Measurements from ENCODE around the gene GRIK3. TPM values are rescaled to one million over a fixed set of nuclear protein-coding genes. Genes with fewer than 3 reads are reported as not detected.

GRIK3 gene
- total and polyA plus RNA-seq, 2 of the 8 experiments (the other 6 are each of a cell fraction or from before 2014, with no cell fraction given): 2.1 to 3.4 TPM

GRCh38 chr1:37032660-37033354 is 1.5 kb downstream of the GRIK3 start (continued):
- TF ChIP-seq KDM4A (IDR thresholded peaks at IDR 0.05; ENCODE audit: low read depth, low read length, severe bottlenecking) (peak; percentile 24), KDM1A (IDR thresholded peaks at IDR 0.05; ENCODE audit: borderline replicate concordance, low read length) (no peak), SIN3A (conservative IDR thresholded peaks at IDR 0.05 in 1 of 2, IDR thresholded peaks at IDR 0.05 in 1 of 2; ENCODE audit: low read depth in 1 of 2, low read length in 2 of 2) (no peak), GABPA (IDR thresholded peaks at IDR 0.05; ENCODE audit: borderline replicate concordance, insufficient read depth, low read length) (peak; percentile 12; the same call in 1 of the 2 replicates)
